Activated T-cell treated with anti-CD3 and anti-CD28 coated beads, Interleukin-2, amount 50 U/mL, for 24 hours (primary cell): Measurements from ENCODE around the gene NAA80.
A peak's percentile ranks its signal among the peaks of the same experiment; 100 is the strongest.

Experiments
- DNase-seq: peaks from one replicate; pipeline ENCODE4 v3.0.0-alpha.2; 2020
- H3K27ac Mint-ChIP-seq: 2 replicates; pipeline ENCODE4 v1.8.0; 2020; ENCODE audit warnings: mild to moderate bottlenecking, mixed read lengths
- H3K27me3 Mint-ChIP-seq: 2 replicates; pipeline ENCODE4 v1.8.0; 2020; ENCODE audit warnings: mixed read lengths
- H3K36me3 Mint-ChIP-seq: 2 replicates; pipeline ENCODE4 v1.8.0; 2020; ENCODE audit warnings: low read depth, mixed read lengths
- H3K4me1 Mint-ChIP-seq: 2 replicates; pipeline ENCODE4 v1.8.0; 2020; ENCODE audit warnings: low read depth, mixed read lengths
- H3K4me3 Mint-ChIP-seq: 2 replicates; pipeline ENCODE4 v1.8.0; 2020; ENCODE audit warnings: mild to moderate bottlenecking, moderate library complexity, mixed read lengths
- H3K9me3 Mint-ChIP-seq: 2 replicates; pipeline ENCODE4 v1.8.0; 2020; ENCODE audit warnings: mixed read lengths

The NAA80 gene

DNA sequence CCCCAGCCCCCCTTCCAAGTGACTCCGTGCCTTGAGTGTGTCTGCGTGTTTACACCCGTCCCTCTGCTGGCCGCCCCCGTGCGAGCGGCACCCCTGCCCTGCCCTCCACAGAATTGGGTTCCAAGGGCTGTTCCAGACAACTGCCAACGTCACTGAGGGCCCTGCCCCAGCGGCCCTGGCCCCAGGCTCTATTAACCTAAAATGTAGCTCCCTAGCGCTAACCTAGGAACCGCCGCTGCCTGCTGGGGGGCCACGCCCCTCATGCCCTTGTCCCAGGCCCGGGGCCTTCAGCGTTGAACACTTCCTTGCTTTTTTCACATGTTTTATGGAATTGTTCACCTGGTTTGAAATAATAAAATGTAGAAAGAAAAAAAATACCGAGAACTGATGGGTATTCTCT is 40.2 kb downstream of the NAA80 start:
- Mint-ChIP-seq H3K9me3 (no peaks in the 10 kb centered on the region), H3K4me1 (peaks cover 8% of the 10 kb centered on the region), H3K36me3 (peaks cover 54% of the 10 kb centered on the region), H3K27ac (no peak overlapping the region), H3K27me3 (no peaks in the 10 kb centered on the region), H3K4me3 (no peak overlapping the region)
- DNase-seq, result no peak

DNA sequence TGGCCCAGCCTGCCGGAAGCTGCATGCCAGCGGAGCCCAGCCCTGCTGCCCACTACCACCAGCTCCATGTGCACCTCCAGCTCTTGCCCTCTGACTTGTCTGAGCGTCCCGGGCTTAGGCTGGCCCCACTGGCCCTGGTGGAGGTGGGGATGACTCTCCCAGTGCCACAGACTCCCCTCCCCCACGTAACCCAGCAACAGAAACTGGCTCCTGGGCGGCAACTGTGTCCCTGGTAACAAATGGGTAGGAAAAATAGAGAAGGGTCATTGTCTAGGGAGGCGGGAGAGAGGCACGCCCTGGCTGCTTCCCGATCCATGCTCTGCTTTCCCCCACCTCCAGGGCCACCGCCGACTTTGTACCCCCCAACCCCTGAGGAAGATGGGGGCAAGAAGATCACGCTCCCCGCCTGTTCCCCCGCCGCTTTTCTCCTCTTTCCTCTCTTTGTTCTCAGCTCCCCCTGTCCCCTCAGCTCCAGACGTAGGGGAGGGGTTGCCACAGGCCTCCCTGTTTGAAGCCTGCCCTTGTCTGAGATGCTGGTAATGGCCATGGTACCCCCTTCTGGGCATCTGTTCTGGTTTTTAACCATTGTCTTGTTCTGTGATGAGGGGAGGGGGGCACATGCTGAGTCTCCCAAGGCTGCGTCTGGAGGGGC is 41.0 kb downstream of the NAA80 start:
- H3K27ac Mint-ChIP-seq, result peak overlapping the region; percentile 22
- peaks cover 62% of the 10 kb centered on the region for H3K36me3 Mint-ChIP-seq
- no peak overlapping the region for H3K4me3 Mint-ChIP-seq
- H3K9me3 Mint-ChIP-seq, result no peaks in the 10 kb centered on the region
- H3K4me1 Mint-ChIP-seq, result peaks cover 8% of the 10 kb centered on the region
- H3K27me3 Mint-ChIP-seq, result no peaks in the 10 kb centered on the region
- no peak for DNase-seq

DNA sequence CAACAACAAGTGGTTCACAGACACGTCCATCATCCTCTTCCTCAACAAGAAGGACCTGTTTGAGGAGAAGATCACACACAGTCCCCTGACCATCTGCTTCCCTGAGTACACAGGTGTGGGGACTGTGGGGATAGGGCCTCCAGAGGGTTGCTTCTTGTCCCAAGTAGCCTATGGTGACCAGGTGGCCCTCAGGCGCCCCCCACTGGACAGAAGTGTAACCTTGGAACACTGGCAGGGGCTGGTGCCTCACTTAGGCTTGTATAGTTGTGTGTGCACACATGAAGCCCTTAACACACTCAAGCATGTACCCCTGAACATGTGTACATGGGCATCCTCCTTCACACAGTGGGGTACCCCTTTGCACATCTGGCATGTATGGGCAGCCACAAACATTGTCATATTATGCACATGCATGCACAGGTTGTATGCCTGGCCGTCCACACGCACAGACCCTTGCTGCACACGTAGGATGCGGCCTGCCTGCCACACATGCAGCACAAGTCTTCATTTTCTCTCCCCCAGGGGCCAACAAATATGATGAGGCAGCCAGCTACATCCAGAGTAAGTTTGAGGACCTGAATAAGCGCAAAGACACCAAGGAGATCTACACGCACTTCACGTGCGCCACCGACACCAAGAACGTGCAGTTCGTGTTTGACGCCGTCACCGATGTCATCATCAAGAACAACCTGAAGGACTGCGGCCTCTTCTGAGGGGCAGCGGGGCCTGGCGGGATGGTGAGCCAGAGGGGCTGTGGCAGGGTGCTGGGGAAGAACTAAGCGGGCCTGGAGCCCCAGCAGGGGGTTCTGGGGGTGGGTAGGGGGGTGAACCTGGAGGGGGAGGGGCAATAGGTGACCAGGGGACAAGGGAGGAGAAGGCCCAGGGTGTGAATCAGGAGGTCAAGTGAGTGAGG is 42.0 kb downstream of the NAA80 start:
- Mint-ChIP-seq H3K4me3 (no peak overlapping the region), H3K36me3 (peaks cover 71% of the 10 kb centered on the region), H3K27ac (no peak overlapping the region), H3K4me1 (peaks cover 8% of the 10 kb centered on the region), H3K27me3 (no peaks in the 10 kb centered on the region), H3K9me3 (no peaks in the 10 kb centered on the region)
- peak; percentile 65 for DNase-seq

DNA sequence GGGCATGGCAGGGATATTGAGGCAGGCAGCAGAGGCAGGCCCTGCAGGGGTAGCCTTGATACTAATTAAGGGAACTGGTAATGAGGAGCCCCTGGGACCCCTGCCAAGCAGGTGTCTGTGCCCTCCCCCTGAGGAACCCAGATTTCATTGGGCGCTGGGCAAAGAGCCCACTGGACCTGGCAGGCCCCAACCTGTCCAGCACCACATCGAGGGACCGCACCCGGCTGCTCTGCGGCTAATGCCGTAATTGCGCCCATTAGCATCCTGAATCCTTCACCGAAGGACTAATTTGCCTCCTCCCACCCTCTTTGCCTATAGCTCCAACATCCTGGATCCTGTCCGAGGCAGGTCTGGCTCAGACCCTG is 44.0 kb downstream of the NAA80 start:
- DNase-seq, result no peak
- no peaks in the 10 kb centered on the region for H3K27me3 Mint-ChIP-seq
- H3K9me3 Mint-ChIP-seq, result no peaks in the 10 kb centered on the region
- peak overlapping the region; percentile 44 for H3K27ac Mint-ChIP-seq
- H3K4me3 Mint-ChIP-seq, result no peak overlapping the region
- H3K36me3 Mint-ChIP-seq, result peaks cover 86% of the 10 kb centered on the region
- peaks cover 22% of the 10 kb centered on the region for H3K4me1 Mint-ChIP-seq

DNA sequence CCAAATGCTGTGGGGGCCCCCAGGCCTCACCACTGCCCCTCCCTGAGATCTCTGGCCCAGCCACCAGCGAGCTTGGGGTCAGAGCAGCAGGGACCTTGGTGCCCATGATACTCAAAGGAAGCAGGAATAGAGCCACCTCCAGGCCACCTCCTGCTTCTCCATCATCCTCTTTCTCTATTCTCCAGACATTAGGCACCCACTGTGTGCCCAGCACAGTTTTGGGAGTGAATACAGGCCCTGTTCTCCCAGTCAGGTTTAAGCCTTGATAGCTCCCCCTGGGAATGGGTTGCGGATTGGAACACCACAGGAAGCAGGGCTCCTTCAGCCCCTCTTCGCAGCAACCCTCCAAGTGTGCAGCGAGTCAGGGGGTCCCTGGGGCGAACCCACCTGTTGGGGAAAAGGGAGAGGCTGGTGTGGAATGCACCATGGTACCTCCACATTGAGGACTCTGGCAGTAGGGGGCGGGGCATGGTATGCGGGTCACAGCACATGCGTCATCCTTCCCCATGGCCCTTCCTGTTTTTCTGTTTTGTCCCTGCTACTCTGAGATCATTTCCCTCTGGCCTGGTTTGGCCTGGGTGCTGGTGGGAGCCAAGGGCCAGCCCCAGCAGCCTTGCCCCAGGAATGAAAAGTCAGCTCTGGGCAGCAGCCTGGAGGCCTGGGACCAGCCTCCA is 44.5 kb downstream of the NAA80 start:
- peaks cover 91% of the 10 kb centered on the region for H3K36me3 Mint-ChIP-seq
- peak overlapping the region; percentile 78 for H3K27ac Mint-ChIP-seq
- no peaks in the 10 kb centered on the region for H3K27me3 Mint-ChIP-seq
- H3K4me1 Mint-ChIP-seq, result peaks cover 25% of the 10 kb centered on the region
- H3K4me3 Mint-ChIP-seq, result no peak overlapping the region
- H3K9me3 Mint-ChIP-seq, result no peaks in the 10 kb centered on the region
- no peak for DNase-seq

DNA sequence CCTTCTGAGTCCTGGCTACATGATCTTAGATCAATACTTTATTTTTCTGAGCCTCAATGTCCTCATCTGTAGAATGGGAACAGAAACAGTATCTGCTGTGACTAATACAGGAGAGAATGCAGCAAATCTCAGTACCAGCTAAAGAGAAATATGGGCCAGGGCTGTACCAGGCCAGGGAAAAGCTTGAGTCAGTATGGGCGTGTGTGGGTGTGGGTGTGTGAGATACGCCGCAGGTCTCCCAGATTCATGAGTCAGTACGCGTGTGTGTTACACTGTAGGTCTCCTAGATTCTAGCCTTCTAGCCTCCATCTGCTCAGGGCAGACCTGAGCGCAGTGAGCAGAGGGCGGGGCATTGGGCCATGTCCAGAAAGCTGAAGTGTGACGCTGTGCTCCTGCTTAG is 48.0 kb downstream of the NAA80 start:
- Mint-ChIP-seq H3K4me1 (peaks cover 52% of the 10 kb centered on the region), H3K9me3 (no peaks in the 10 kb centered on the region), H3K36me3 (peaks cover 69% of the 10 kb centered on the region)

DNA sequence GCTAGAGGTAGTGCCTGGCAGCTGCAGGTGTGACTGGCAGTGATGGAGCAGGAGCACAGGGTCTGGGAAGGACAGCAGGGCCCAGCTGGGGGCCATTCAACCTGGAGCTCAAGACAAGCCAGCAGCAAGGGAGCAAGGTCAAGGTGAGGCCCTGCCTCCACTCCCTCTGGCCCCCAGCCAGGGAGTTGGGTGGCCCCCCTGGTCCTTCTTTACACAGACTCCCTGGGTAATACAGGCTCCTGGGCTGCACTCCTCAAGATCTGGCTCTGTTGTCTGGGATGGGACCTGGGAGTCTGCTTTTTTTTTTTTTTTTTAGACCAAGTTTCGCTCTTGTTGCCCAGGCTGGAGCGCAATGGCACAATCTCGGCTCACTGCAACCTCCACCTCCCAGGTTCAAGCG is 48.7 kb downstream of the NAA80 start:
- Mint-ChIP-seq H3K4me1 (peaks cover 57% of the 10 kb centered on the region), H3K27ac (peak overlapping the region; percentile 98), H3K9me3 (no peaks in the 10 kb centered on the region), H3K27me3 (no peaks in the 10 kb centered on the region), H3K36me3 (peaks cover 65% of the 10 kb centered on the region), H3K4me3 (no peak overlapping the region)
- DNase-seq, result no peak

More for the DNA sequence above, 48.0 kb downstream of the NAA80 start:
- peak overlapping the region; percentile 98 for H3K27ac Mint-ChIP-seq
- H3K27me3 Mint-ChIP-seq, result no peaks in the 10 kb centered on the region
- DNase-seq, result peak; percentile 69
- no peak overlapping the region for H3K4me3 Mint-ChIP-seq

DNA sequence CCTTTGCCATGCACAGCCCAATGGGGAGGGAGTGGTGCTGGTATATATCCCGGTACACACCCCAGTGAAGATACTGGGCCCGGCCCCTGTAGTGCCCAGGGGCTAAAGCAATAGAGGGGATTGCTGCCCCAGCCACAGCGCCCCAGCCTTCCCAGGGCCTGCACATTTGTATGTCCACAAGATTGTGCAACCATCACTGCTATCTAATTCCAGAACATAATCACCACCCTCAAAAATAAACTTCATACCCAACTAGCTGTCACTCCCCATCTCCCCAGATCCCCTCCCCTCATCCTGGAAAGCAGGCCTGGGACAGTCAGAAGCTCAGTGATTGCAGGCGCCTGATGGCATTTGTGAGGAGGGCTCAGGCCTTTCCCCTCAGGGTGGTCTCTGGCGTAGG is 49.7 kb downstream of the NAA80 start:
- no peak overlapping the region for H3K4me3 Mint-ChIP-seq
- peaks cover 61% of the 10 kb centered on the region for H3K36me3 Mint-ChIP-seq
- H3K9me3 Mint-ChIP-seq, result no peaks in the 10 kb centered on the region
- H3K27ac Mint-ChIP-seq, result peak overlapping the region; percentile 98
- H3K27me3 Mint-ChIP-seq, result no peaks in the 10 kb centered on the region
- peaks cover 67% of the 10 kb centered on the region for H3K4me1 Mint-ChIP-seq
- no peak for DNase-seq

DNA sequence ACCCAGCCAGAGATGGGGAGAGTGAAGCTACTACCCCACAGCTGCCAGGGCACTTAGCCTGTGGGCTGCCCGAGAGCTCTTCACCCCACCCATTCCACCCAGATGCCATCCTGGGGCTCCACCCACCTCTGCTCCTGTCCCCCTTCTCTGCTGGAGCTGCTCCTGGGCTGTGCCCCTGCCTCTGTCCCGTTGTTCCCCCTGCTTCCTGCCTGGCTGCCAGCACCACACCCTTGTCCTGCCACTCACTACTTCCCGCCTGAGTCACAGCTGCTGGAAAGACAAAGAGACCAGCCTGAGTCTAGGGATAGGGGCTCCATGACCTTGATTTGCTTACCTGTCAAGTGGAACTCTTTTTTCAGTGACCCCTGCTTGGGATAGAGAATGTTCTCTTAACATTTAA is 50.8 kb downstream of the NAA80 start:
- H3K36me3 Mint-ChIP-seq, result peaks cover 60% of the 10 kb centered on the region
- no peak for DNase-seq
- peak overlapping the region; percentile 98 for H3K27ac Mint-ChIP-seq
- no peaks in the 10 kb centered on the region for H3K9me3 Mint-ChIP-seq
- peaks cover 75% of the 10 kb centered on the region for H3K4me1 Mint-ChIP-seq
- no peak overlapping the region for H3K4me3 Mint-ChIP-seq
- no peaks in the 10 kb centered on the region for H3K27me3 Mint-ChIP-seq

DNA sequence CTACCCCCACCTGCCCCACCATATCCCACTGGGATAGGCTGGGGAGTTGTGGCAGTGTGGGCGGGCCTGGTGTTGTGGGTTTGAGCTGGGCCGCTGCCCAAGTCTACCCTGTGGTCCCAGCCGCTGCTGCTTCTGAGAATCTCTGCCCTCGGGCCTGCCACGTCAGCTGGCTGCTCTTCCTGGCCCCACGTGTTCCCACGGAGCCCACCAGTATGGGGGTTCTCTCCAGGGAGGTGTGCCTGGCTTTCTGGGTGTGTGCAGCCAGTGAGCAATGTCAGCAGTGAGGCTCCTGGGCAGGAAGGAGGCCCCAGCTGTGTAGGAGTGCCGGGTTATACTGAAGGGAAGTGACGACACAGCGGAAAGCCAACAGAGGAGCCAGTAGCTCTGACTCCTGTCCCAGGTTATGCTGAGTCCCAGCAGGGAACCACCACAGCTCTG is 52.7 kb downstream of the NAA80 start:
- no peaks in the 10 kb centered on the region for H3K27me3 Mint-ChIP-seq
- peak overlapping the region; percentile 76 for H3K4me3 Mint-ChIP-seq
- DNase-seq, result peak; percentile 85
- no peaks in the 10 kb centered on the region for H3K9me3 Mint-ChIP-seq
- peak overlapping the region; percentile 98 for H3K27ac Mint-ChIP-seq
- peaks cover 90% of the 10 kb centered on the region for H3K4me1 Mint-ChIP-seq
- peaks cover 51% of the 10 kb centered on the region for H3K36me3 Mint-ChIP-seq
